Measurements from ENCODE around the gene NTN1. TPM values are rescaled to one million over a fixed set of nuclear protein-coding genes. Genes with fewer than 3 reads are reported as not detected.
"Not testable (repeated sequence)": the region's sequence is repeated elsewhere in the genome, so short reads cannot be mapped to it uniquely, and the experiment has no call there.

NTN1 gene
- polyA plus RNA-seq, 1 donor = 3.3 TPM

DNA sequence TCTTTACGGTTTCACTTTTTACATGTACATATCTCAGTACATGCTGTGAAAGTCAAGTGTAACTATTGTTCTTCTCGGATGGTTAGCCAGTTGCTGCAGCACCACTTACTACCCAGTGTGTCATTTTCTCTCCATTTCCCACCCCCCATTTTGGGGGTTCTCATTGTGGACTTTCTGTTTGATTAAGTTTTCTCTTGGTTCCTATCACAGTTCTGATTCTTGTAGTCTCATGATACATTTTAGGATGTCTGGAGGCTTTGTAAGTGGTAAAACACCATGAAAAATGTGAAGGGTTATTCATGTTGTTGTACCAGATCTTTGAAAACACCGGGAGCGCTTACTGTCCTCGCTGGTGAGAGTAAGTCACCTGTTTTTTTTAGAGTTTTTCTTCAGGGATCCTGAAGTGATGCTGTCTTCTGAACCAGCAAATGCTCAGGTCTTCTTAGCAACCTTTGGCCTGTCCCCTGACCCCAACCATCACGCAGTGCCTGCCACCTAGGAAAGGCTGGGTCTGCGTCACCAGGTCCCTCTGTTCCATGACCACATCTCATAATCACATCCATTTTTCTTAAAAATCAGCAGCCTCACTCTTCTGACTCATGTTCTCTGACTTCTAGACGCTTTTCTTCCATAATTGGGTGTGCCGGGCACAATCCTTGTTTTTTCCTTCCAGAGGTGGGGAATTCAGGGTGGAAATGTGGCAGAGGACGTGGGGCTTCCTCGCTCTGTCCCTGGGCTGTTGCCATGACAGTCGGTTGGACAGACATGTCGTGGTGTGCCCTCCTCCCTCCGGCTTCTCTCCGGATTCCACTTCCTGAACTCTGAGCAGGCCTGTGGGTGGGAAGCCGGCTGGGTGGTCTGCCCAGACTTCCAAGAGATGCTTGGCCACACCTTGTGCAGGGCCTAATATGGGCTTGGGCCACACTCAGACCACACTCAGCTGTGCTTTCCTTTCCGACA is 102.6 kb downstream of the NTN1 start:
- DNase-seq = no peak

DNA sequence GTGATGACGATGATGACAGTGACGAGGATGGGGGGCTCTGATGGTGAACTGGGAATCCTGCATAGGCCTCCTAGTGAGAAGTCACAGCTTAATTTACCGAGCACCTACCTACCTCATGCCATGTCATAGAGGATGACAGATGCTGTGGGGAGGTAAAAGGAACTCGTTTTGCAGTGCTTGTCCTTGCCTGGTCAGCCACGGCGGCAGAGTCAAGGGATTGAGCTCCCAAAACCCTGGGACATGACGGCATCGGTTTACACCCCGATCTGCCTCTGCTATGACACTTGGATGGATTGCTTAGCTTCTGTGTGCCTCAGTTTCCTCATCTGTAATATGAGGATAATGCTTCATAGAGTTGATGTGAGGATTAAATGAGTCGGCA is 103.2 kb downstream of the NTN1 start:
- DNase-seq = no peak

DNA sequence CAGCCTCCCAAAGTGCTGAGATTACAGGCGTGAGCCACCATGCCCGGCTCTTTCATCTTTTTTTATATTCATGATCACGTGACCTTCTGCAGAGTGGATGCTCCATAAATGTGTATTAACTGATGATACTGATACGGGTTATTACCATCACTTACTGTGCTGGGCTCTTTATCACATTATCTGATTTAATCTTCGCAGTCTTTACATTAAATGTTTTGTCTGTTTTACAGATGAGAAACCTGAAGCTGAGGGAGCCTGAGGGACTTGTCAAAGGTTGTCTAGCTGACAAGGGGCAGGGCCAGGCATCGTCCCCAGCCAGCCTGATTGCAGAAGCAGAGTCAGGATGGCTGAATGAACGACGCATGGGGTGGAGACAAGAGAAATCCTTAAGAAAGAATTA is 104.4 kb downstream of the NTN1 start:
- no peak for DNase-seq

DNA sequence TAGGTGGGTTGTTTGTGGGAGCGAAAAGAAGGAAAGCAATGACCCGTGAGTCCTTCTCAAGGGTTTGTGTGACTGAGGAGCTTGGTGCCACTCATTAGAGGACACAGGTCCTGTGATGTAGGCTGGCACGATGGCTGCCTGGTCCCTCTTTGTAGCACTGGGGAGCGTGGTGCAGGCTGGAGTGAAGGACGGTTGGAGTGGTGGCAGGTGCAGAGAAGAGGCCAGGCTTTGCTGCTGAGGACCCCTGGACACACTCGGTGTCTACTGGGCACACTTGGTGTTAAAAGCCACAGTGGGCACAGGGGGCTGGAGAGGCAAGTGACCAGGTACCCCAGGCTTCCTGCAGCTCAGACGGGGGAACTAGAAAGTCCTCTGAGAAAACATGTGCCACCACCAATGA is 106.0 kb downstream of the NTN1 start:
- no peak for DNase-seq

DNA sequence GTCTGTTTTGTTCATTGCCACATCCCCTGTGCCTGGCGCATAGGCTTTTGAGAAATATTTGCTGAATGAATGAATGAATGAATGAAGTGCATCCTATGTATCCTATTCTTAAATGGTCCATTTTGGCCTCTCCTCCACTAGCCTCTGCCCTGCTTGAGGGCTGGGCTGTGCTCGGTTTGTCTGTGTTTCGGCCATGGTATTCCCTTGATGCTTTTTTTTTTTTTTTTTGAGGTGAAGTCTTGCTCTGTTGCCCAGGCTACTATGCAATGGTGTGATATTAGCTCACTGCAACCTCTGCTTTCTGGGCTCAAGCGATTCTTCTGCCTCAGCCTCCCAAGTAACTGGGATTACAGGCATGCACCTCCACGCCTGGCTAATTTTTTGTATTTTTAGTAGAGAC is 110.1 kb downstream of the NTN1 start:
- DNase-seq = no peak

DNA sequence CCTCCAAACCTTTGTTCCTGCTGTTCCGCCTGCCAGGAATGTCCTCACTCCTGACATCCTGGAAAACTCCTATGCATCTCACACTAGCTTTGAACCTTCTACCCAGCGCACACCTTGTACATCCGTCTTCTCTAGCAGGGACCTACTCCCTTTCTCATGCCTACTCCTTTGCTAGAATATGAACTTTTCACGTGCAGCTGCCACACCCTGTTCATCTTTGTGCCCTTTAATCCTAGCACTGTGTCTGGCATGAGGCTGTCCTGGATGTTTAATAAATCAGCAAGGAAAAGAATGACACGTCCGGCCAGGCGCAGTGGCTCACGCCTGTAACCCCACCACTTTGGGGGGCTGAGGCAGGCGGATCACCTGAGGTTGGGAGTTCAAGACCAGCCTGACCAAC is 111.0 kb downstream of the NTN1 start:
- DNase-seq = no peak

DNA sequence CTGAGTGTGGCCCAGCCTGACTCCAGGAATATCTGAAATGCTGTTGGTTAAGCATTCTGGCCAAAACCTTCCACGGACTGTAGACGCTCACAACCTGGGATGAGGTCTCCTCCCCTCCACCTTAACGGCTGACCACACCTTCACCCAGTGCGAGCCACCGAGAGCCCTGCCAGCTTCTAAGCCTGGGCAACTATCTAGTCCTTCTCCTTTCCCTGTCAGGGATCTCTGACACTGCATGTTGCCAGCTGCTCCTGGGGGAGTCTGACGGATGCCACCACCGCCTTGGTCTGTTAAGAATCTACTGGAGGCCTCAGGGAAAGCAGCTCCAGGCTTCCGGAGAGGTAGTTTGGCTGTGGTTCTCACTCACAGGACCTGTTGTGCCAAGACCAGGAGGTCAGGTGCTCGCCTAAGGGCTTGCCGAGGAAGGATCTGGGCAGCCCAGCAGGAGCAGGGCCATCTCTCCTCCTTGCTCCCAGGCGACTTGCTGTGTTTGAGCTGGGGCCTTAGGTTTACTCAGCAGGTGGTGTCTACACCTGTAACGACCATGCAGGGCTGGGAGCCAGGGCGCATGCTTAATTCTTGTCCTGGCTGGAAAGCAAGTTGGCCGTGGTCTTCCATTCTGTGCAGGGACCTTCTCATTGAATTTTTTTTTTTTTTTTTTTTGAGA is 111.8 kb downstream of the NTN1 start:
- DNase-seq = no peak

DNA sequence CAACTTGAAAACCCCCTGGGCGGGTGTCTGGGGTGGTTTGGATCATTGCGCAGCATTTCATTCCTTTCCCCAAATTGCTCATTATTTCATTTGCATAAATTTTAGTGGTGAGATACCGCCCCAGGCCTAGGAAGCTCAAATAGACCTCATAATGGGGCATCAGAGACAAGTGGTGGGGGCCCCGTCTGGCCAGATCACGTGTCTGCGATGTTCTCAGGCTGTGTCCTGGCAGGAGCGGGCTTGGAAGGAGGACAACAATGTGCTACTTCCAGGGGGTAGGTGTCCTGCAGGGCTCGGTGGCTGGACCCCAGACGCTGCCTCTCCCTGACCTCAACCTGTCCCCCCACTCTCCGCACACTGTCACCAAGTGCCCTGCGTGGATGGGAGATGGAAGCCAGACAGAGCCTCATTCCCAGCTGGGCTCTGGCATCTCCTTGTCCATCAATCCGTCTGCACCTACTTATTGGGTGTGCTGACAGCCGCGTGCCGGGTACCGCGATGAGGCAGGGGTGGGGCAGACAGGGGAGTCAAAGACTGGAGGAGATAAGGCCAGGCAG is 116.9 kb downstream of the NTN1 start:
- DNase-seq = no peak

DNA sequence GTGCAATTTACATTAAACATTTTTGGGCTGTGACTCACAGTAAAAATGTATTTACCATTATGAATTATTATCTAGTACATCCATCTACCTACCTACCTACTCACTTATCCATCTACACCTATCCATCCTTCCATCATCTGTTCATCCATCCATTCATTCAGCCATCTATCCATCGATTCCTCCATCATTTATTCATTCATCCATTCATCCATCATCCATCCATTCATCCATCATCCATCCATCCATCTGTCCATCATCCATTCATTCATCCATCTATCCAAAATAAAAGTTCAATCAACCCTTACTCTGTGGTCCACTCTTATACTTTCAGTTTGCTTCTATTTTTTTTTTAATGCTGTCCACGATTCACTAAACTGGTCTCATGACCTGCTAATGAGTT is 118.4 kb downstream of the NTN1 start:
- no peak for DNase-seq

DNA sequence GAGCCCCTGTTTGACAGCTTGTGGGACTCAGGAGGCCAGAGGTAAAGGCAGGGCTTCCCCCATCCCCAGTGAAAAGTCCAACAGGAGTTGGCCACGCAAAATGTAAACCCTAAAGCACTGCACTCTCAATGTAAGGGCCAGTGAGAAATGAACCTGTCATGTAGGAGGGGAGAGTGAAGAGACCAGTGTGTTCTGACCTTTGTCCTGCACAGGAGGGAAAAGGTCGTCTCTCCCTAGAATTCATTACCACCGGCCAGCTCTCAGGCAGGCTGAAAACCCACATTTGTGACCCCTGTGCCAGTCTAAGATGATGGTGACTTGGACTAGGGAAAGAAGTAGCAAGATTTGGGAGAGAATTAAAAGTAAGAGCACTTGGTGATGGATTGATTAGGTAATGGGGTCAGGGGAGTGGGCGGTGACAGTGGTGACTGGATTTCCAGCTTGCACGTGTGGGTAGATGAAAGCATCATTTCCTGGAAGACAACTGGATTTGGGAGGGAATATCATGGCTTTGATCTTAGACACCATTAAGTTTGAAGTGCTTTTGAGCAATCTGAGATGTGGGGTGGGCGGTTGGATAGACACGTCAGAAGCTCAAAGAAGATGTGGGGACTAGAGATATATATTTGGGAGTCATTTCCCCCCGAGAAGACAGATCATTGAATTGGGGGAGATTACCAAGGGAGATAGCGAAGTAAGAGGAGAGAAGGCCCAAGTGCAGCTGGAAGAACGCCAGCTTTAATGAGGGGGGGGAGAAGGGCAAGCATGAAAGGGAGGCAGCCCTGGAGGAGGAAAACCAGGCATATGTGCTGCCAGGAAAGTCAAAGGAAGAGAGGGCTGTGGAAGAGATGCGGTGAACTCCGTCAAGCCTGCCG is 119.5 kb downstream of the NTN1 start:
- DNase-seq = no peak

DNA sequence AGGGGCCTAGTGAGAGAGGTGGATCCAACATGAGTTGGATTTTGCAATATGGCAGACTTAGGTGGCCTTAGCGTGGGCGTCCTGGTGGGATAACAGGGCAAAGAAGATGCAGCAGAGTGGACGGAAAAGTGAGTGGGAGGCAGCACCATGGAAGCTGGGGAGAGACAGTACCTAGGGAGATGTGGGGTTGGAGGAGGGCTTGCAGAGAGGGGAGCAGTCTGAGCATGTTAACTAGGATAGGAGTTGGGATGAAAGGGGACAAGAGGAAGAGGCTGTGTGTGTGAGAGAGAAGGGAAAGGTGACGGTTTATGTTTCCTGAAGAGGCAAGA is 120.1 kb downstream of the NTN1 start:
- no peak for DNase-seq

DNA sequence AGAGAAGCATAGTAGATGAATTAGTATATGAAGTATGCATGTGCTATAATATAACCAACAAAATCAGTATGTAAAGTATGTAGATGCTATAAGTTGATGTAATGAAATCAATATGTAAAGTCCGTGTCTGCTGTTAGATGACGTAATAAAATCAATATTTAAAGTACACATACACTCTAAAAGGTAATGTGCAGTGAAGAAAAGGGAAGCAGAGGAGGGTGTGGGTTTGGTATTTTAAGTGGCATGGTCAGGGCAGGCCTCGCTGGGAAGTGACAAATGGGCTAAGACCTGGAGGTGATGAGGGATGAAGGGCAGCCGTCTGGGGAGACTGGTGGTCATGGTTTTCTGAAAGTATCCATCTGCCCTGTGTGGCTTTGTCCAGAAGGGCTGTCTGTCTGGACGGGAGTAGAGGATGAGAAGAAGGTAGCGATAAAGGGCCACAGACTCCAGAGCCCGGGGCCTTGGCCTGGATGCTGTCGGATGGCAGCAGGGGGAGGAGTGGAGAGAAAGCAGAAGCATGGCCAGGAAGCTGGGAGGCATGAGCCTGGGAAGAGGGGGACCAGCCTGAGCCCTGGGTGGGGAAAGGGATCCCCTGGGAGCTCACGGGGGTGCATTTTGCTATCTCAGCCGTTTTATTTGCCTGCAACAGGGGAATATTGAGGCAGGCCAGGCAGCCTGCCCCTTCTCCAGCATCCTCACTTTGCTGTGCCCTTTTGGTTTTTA is 121.6 kb downstream of the NTN1 start:
- no peak for DNase-seq

DNA sequence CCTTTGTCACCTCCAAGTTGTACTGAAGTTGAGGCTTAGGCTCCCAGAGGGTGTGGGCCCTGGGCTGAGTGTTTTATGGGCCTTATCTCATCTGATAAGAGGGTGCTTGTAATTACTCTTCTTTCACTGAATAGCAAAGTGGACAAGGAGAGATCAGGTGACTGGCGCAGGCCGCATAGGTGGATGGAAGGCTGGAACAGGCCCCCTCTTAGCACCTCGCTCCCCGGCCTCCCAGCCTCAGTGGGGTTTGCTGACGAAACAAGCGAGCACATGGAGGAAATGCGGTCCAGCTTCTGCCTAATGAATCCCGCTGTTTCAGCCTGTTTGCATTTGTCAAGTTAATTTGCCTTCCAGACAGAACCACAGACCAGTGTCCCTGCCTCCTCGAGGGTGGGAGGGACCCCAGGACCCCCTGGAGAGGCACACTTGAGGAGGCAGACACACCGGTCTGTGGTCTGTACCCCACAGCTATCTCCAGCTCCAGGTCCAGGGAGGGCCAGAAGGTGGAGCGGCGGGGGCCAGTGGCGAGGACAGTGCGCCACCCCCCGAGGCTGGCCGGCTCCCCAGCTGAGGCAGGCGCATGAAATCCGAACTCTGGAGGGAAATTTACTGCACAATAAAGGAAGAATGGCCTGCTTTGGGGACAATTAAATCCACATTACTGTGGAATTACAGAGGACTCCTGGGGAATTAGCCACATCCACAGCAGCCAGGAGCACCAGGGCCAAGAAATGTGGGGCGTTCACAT is 123.4 kb downstream of the NTN1 start:
- DNase-seq = no peak

DNA sequence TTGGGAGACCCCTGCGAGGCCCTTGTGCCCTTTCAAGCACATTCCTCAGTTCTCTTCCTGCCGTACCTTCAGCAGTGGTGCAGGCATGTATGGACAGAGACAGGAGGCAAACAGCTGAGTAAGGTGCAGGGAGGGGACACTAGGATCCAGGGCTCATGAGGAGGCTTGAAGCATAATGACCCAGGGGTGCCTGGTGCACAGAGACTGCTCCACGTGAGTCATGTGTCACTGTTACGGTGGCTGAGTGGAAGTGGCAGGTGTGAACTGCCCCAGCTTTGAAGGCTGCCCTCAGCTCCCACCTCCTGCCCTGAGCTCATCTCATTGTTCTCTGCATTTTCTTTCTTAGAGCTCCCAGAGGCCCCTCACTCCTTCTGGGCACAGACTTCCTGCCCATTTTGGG is 124.8 kb downstream of the NTN1 start:
- DNase-seq = no peak

DNA sequence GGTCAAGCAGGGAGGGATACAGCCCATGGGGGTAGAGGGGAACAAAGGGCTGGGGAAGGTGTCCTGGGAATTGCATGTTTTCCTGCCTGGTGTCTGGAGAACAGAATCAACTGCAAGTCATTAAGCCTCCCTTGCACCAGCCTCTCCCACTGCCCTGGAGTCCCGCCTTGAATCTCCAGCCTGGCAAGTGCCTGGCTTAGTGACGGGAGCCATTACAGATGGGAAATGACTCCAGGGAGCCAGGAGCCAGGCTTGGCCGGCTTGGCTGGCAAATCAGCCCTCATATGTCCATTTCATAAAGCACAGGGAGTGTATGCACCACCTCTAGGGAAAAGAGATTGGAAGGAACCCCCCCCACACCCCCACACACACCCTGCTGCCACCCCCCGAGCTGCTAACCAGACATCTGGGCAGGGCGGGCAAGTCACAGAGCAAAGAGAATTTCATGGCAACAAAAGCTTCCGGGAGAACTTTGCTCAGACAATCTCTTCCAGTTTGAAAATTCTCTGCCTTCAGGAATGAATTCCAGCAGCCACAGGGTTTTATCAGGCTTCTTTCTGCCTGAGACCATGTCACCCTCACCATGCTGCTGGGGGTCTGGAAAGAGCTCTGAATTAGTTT is 127.7 kb downstream of the NTN1 start:
- no peak for DNase-seq

DNA sequence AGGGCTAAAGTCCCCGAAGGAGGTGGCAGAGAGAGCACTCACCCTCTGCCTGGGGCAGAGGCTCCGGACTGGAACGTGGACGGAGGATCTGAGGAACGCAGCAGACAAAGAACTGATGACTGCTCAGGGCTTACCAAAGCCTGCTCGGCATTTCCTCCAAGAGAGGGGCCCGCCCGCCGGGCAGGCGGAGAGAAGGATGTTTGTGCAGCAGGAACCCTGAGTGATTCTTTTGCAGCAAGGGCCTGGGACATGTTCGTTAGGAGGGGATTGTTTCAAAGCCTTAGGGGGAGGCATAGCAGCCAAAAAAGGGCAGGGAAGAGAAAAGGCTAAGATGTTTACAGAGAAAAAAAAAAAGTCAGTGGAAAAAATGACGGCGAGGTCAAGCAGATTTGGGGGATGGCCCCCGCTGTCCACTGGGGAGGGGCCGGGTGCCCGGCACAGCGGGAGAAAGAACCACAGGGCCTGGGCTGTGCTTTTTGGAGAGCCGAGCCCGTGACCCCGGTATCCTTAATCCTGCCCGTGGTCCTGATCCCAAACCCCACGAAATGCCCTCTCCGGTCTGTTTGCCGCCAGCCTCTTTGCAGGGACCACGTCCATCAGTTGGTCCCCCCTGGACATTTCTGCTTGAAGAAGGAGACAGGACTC is 129.3 kb downstream of the NTN1 start:
- DNase-seq = no peak

DNA sequence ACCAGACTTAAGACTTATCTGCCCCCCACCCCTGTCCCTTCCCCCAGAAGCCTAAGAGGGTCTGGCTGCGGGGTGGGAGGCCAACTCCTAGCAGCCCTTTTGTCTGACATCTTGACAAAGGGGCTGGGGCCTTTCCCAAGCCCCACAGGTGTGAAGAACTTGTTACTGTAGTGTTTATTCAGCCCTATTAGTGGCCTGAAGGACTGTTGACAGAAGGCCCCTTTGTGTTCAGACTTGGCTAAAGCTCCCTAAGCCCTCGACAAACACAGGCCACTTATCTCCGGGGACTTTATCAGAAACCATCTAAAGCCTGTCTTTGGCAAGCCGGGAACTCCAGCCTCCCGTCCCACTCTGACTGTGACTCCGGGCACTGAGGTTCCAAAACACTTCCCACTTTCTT is 129.8 kb downstream of the NTN1 start:
- no peak for DNase-seq

DNA sequence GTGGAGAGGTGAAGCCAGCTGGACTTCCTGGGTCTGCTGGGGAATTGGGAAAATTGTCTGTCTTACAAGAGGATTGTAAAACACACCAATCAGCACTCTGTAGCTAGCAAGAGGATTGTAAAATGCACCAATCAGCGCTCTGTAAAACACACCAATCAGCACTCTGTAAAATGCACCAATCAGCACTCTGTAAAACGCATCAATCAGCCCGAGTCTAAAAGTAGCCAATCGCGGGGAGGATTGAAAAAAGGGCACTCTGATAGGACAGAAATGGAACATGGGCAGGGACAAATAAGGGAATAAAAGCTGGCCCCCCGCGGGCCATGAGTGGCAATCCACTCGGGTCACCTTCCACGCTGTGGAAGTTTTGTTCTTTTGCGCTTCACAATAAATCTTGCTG is 130.4 kb downstream of the NTN1 start:
- DNase-seq = not testable (repeated sequence)

DNA sequence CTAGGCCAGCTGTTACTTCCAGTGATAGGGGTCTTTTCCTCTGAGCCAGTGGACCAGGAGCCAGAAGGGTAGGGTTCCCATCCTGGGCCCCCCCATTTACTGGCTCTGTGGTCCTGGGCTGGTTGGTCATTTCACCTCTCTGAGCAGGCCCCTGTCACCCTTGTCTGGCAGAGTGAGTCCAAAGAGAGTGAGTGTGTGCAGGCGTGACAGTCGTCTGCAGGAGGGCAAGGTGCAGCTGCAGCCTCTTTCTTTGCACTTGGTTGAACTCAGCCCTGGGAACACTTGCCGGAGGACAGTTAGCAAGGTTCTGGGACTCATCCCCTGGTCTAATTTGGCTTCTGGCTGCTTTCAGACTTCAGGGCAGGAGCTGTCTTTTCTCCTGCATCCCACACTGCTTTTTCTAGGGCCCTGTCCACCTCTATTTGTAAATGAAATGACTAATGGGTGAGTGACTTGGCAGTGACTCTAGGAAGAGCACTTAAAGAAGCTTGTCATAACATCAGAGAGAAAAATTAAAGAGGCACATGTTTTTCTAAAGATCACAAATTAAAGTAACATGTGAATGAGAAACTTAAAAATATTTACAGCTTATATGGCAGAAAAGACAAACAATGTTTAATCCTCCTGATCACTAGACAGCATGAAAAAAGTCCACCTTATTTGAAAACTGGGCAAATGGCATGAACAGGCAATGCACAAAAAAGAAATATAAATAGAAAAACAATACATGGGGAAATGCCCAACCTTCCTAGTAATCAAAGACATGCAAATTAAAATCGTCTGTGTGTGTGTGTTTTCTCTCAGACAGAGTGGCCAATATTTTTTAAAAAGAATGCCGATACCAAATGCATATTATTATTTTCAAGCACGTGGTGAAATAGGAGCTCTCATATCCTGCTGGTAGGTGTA is 137.5 kb downstream of the NTN1 start:
- DNase-seq = no peak
